GM21381 (cell line): Measurements from ENCODE around the gene PRR16.

ENCODE experiments used
- ATAC-seq: cut with Tn5 transposase; IDR thresholded peaks from one replicate; pipeline ENCODE4 v1.9.1; 2021; ENCODE audit warnings: mild to moderate bottlenecking, moderate library complexity; ENCODE audit not compliant: unreplicated experiment

PRR16 gene

GRCh38 chr5:120512791-120513650 lies 48.9 kb downstream of the PRR16 start:
- ATAC-seq: no peak

GRCh38 chr5:120516805-120517204 lies 52.7 kb downstream of the PRR16 start:
- no peak for ATAC-seq

DNA sequence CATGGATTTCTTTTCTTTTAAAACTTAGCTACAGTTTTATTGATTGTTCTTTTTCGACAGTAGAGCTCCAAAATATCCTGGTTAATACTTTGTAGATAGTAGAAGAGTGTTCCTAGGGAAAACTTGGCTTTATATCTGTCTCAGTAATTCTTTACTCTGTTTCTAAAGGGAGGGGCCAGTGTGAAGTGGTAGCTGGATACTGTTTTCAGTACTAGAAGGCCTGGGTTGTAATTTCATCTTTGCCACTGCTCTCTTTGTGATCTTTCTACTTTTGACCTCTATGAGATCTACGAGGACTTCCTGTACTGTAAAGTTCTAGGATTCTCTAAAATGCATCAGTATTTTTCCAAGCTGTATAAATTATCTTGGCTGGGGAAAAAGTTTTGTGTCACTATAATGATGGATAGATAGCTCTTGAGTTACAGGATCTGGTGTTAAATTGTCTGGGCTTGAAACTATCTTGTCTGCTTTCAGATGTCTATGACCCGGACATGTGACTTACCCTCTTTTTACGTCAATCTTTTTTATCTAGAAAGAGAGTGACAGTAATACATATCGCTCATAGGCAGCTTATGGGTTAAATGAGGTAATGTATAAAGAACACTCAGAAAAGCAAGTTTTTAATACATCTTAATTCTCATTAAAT lies 53.6 kb downstream of the PRR16 start:
- ATAC-seq: no peak

GRCh38 chr5:120518581-120518980 lies 54.5 kb downstream of the PRR16 start:
- ATAC-seq: no peak

DNA sequence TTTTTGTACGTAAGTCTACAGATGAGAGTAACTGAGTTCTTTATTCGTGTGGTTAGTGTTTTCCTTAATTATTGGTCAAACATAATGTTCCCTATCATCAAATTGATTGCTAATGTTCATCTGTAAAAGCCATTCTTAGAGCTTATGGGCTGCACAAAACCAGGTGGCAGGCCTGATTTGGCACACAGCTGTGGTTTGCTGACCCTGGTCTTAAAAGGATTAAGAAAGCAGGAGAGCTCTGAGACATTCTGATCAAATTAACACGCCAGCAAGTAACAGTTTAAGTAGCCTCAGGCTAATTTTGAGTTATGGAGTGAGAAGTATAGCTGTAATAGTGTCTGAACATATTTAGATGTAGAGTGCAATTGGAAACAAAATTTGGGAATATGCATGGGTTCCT lies 63.2 kb downstream of the PRR16 start:
- no peak for ATAC-seq

DNA sequence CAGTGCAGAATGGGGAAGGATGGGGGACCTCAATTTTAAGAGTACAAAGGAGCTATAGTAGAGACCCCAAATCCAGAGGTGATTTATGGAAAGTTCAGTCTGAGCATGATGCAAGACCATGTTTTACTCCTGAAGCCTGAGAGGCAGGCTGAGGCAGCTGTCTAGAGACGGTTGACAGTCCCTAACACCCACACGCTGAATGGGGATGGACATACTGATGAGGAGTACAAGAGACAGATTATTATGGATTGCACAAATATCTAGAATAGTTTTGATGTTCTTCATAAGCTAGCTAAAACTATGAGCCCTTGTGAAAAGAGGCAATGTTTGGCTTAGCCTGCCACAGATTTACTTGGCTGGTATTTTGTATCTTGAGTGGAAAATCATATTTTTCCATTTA lies 64.5 kb downstream of the PRR16 start:
- no peak for ATAC-seq

DNA sequence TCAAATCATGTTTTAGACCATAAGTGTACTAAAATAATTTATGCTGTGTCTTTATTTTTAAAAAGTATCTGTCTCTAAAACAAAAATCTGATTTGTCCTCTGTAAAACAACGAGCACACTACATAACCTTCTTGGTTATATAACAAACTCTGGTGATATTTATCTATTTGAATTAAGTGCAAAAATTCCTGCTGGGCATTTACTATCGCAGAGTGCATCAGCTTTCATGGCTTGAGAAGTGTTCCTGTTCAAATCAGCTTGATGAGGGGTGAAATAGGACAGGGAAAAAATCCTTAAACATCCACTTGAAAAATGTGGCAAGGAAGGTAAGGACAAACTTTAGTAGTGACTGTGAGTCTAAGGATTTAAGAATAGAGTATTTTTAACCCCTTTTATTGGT lies 65.3 kb downstream of the PRR16 start:
- ATAC-seq: no peak

DNA sequence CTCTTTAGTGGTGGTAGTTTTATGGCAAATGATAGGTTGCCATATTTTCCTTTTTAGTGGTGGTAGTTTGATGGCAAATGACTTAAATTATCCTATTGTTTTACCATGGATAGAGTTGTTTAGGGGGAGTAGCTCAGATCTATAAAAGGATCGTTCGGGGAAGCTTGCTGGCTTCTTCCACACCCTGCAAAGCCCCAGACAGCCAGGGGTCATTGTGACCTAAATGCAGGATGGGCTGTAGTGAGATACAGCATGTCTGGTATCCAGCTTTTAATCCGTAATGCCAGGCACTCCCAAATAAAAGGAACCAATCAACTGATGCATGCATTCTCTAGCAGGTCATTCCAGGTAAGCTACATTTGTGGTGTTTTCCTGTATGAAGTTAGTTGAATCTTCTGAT lies 67.1 kb downstream of the PRR16 start:
- ATAC-seq: no peak

GRCh38 chr5:120532835-120533234 lies 68.7 kb downstream of the PRR16 start:
- no peak for ATAC-seq

DNA sequence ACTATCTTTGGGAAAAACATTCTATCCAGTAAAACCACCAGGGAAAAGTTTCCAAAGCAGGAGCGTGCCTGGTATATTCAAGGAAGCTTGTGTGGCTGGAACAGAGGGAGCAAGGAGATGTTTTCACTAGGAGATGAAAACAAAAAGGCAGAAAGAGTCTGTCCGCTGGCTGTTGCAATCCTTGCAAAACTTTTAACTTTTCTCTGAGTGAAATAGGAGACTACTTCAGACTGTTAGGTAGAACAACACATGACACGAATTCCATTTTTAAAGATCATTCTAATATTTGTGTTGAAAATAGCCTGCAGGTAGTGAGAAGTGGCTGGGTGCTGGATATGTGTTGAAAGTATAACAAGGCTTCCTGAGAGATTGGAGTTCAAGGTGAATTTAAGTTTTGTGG lies 69.5 kb downstream of the PRR16 start:
- no peak for ATAC-seq

DNA sequence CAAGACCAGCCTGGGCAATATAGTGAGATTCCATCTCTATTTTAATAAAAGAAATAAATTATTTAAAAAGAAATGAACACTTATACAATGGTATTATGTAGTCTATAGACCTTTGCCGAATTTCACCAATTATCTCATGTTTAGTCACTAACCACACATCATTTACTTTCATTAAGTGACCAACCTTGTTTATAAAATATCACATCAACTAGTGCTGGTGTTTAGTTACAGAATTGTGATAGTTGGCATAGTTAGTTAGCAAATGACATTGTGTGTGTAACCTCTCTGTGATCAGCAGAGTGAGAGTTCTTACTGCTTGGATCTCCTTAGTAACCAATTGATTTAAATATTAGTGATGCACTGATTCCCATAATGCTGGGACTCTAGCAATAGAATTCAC lies 71.8 kb downstream of the PRR16 start:
- ATAC-seq: no peak

DNA sequence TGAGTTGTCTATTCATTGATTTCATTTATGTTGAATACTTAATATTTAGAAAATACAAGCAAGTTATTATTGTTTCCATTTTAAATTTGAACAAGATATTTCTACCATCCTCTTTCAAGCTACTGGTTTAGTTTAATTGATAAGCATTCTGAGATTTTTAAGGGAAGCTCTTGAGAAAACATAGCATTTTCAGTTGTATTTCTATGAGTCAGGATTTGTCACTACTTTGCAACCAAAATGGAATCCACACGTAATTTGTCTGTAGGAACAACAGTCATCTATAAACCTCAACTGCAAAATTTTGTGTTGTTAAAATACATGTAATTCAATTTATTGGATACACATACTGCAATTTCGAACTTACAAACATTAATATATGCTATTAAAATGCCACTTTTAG lies 74.0 kb downstream of the PRR16 start:
- no peak for ATAC-seq

- ATAC-seq: no peak
These were observed 74.5 kb downstream of the PRR16 start for GRCh38 chr5:120538644-120539043.

DNA sequence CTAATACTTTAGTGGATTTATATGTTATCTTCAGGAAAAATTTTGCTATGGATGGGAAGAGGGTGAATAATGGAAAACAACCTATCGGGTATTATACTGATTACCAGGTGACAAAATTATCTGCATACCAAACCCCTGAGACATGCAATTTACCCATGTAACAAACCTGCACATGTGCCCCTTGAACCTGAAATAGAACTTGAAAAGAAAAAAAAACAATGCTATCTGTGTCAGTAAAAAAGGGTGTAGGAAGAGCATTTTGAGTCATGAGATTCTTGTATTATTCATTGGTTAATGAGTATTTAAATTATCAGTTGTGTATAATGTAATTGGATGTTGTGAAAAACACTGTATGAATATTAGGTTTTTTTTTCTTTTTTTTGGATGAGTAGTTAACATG lies 75.4 kb downstream of the PRR16 start:
- no peak for ATAC-seq

DNA sequence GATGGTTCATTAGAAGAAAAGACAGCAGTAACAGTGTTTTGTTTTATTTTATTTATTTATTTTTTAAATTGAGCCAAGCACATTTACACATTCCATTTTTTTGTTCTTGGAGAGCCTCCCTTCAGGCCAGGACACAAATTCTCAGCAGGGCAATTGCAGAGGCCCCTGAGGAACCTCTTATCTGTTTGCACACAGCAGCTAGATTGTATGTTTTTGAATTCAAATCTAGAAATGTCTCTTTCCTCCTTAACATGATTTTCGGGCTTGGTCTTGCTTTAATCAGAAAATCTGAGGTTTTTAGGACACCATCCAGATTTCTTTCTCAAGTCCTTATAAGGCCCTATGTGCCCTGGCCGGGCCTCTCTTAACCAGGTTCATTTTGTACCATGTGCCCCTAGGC lies 76.0 kb downstream of the PRR16 start:
- ATAC-seq: no peak

GRCh38 chr5:120544043-120544442 lies 79.9 kb downstream of the PRR16 start:
- ATAC-seq: no peak

GRCh38 chr5:120545007-120545406 lies 80.9 kb downstream of the PRR16 start:
- no peak for ATAC-seq

- ATAC-seq: no peak
These were observed 81.9 kb downstream of the PRR16 start for GRCh38 chr5:120545951-120546350.

DNA sequence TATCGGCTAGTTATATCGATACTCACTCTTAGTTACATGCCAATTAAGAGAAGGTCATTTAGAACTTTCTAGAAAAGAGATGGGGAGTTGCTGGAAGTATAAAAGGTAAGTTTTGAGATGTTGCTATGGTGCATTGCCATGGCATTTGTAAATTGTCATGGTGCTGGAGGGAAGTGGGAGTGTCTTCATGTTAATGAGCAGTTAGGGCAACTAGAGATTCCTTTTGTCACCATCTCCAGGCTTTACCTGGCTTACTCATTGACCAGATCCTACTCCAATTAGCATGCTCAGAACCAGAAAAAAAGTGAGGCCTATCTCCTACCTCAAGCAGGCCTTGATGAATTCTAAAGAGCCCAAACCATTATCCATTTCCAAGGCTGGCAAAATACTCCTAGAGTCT lies 82.8 kb downstream of the PRR16 start:
- no peak for ATAC-seq

DNA sequence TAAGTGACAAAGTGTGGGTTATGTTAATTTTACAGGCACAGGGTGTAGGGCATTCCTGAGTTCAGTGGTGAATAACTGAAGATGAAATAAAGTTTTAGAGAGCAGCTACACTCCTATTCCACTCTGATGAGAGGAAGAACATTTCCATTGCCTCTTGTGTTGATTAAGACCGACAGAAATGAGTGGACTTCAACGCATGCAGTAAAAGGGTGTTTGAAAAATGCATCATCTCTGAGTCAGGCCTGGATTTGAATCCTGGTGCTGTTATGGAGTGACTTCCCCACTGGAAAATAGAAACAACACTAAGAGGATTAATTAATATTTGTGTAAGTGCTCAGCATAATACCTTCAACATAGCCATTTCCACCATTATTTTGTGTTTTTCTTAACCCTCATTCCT lies 86.3 kb downstream of the PRR16 start:
- no peak for ATAC-seq

GRCh38 chr5:120552638-120553037 lies 88.5 kb downstream of the PRR16 start:
- no peak for ATAC-seq

DNA sequence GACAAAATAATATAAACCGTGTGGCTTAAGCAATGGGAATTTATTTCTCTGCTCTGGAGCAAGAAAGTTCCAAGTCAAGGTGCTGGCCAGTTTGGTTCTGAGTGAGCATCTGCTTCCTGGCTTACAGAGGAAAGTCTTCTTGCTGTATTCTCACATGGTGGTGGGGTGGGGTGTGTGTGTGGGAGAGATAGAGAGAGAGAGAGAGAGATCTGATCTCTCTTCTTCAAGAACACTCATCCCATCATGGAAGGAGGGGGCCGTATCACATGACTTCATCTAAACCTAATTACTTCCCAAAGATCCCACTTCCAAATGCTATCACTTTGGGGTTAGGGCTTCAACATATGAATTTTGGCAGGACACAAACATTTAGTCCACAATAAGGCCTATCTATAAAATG lies 91.2 kb downstream of the PRR16 start:
- ATAC-seq: no peak

DNA sequence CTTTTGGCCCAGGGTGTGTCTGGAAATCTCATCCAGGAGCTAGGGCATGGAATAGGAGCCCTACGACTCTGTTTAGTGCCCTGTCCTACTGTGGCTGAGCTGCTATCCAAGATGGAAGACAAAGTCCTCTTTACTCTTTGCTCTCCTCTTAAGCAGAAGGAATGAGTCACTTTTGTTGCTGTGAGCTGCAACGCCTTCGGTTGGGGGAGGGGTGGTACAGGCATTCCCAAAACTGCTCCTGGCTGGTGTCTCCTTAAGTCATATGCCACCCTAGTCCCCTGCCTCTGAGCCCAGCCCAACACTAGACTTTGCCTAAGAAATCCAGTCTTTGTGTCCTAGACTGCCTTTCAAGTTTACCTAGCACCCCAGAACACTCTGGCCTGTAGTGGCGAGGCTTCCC lies 99.9 kb downstream of the PRR16 start:
- no peak for ATAC-seq
